Thymus (tissue), 14 donors: ENCODE data around the gene NFATC3. TPM values are rescaled to one million over a fixed set of nuclear protein-coding genes. Genes with fewer than 3 reads are reported as not detected.

Experiments used
- DNase-seq, 9 donors: peaks; one replicate each; pipeline ENCODE4 v3.0.0-alpha.2; 2013; ENCODE audit warnings: low spot score in 9 of 9, low read depth in 6 of 9, missing footprints in 1 of 9
- H3K27ac ChIP-seq, 2 donors: one replicate each; pipeline ENCODE4 v1.5.1; 2013; ENCODE audit warnings: control low read depth in 1 of 2, low read depth in 1 of 2, low read length in 1 of 2, mild to moderate bottlenecking in 1 of 2, moderate library complexity in 1 of 2
- H3K27me3 ChIP-seq, 2 donors: one replicate each; pipeline ENCODE4 v1.5.1; 2013; ENCODE audit warnings: low read length in 1 of 2; ENCODE audit not compliant: control insufficient read depth in 2 of 2, insufficient read depth in 1 of 2
- H3K36me3 ChIP-seq, 2 donors: one replicate each; pipeline ENCODE4 v1.5.1; 2013; ENCODE audit warnings: low read length in 1 of 2, mild to moderate bottlenecking in 1 of 2, moderate library complexity in 1 of 2; ENCODE audit not compliant: control insufficient read depth in 2 of 2, insufficient read depth in 2 of 2
- H3K4me1 ChIP-seq, 2 donors: one replicate each; pipeline ENCODE4 v1.5.1; 2013; ENCODE audit warnings: low read length in 2 of 2; ENCODE audit not compliant: control insufficient read depth in 2 of 2, insufficient read depth in 2 of 2
- H3K4me3 ChIP-seq, 2 donors: one replicate each; pipeline ENCODE4 v1.5.1; 2013; ENCODE audit warnings: low read length in 2 of 2, control low read depth in 1 of 2, mild to moderate bottlenecking in 1 of 2
- H3K9me3 ChIP-seq, 2 donors: one replicate each; pipeline ENCODE4 v1.5.1; 2013; ENCODE audit warnings: low read length in 1 of 2, mild to moderate bottlenecking in 1 of 2; ENCODE audit not compliant: control insufficient read depth in 2 of 2, insufficient read depth in 1 of 2
- WGBS: extraction: QIAGEN DNeasy Blood & Tissue Kit; methylation state at CpG from one replicate; pipeline ENCODE4 v1.1.7; 2013; 5-methylcytosine and 5-hydroxymethylcytosine counted together
- long read RNA-seq, 10 donors: transcript quantifications; one replicate each; lab custom pipeline, GENCODE V29; 2026
- polyA plus RNA-seq: library from polyadenylated mRNA; stranded (reverse); fragments of 200-250 nt; gene quantifications from one replicate; pipeline ENCODE4 v1.2.3, GENCODE V29; 2013
- total RNA-seq: library from RNA; stranded (reverse); fragments of 120-200 nt; gene quantifications from one replicate; pipeline ENCODE4 v1.2.4, GENCODE V29; 2013
- donor health status: healthy.

NFATC3 gene
- 149 TPM for total RNA-seq
- polyA plus RNA-seq, result 37.4 TPM
- long read RNA-seq, donor 1, full-length matches to known transcripts, result 5 of 5 reads
- long read RNA-seq, donor 1, partial matches to known transcripts, result 0 of 5 reads
- long read RNA-seq, donor 1, other reads (novel, unspliced or antisense), result 0 of 5 reads
- long read RNA-seq, donor 2, result 0 reads
- long read RNA-seq, donor 3, full-length matches to known transcripts, result 24 of 64 reads
- long read RNA-seq, donor 3, partial matches to known transcripts, result 40 of 64 reads
- long read RNA-seq, donor 3, other reads (novel, unspliced or antisense), result 0 of 64 reads
- long read RNA-seq, donor 4, full-length matches to known transcripts, result 6 of 12 reads
- long read RNA-seq, donor 4, partial matches to known transcripts, result 6 of 12 reads
- long read RNA-seq, donor 4, other reads (novel, unspliced or antisense), result 0 of 12 reads
- long read RNA-seq, donor 5, full-length matches to known transcripts, result 15 of 44 reads
- long read RNA-seq, donor 5, partial matches to known transcripts, result 29 of 44 reads
- long read RNA-seq, donor 5, other reads (novel, unspliced or antisense), result 0 of 44 reads
- long read RNA-seq, donor 6, full-length matches to known transcripts, result 16 of 45 reads
- long read RNA-seq, donor 6, partial matches to known transcripts, result 29 of 45 reads
- long read RNA-seq, donor 6, other reads (novel, unspliced or antisense), result 0 of 45 reads
- long read RNA-seq, donor 7, full-length matches to known transcripts, result 21 of 50 reads
- long read RNA-seq, donor 7, partial matches to known transcripts, result 29 of 50 reads
- long read RNA-seq, donor 7, other reads (novel, unspliced or antisense), result 0 of 50 reads
- long read RNA-seq, donor 8, full-length matches to known transcripts, result 5 of 26 reads
- long read RNA-seq, donor 8, partial matches to known transcripts, result 21 of 26 reads
- long read RNA-seq, donor 8, other reads (novel, unspliced or antisense), result 0 of 26 reads
- long read RNA-seq, donor 9, full-length matches to known transcripts, result 20 of 57 reads
- long read RNA-seq, donor 9, partial matches to known transcripts, result 37 of 57 reads
- long read RNA-seq, donor 9, other reads (novel, unspliced or antisense), result 0 of 57 reads
- long read RNA-seq, donor 10, full-length matches to known transcripts, result 11 of 46 reads
- long read RNA-seq, donor 10, partial matches to known transcripts, result 35 of 46 reads
- long read RNA-seq, donor 10, other reads (novel, unspliced or antisense), result 0 of 46 reads

GRCh38 chr16:68085259-68086071, at the start of gene NFATC3:
Gene NFATC3 (plus strand): TSS chr16:68085370. CDS start chr16:68085682, 312 bp downstream.
- no peaks in the 10 kb centered on the region for H3K9me3 ChIP-seq
- WGBS, result under 1% methylated on average over 104 of the region's 104 CpGs
- no peaks in the 10 kb centered on the region for H3K27me3 ChIP-seq
- H3K27ac ChIP-seq, result peak within 1 kb of the TSS; percentile 98
- H3K4me1 ChIP-seq, result peaks cover 29 to 46% of the 10 kb centered on the region in 2 donors
- H3K36me3 ChIP-seq, result no peaks in the 10 kb centered on the region
- peak within 1 kb of the TSS; percentile 64 to 92 for H3K4me3 ChIP-seq
- peak; percentile 84 to 99 (median 97) for DNase-seq

GRCh38 chr16:68037841-68038597, 47.2 kb upstream of the NFATC3 start:
- Histone ChIP-seq H3K36me3 (peaks cover 8 to 24% of the 10 kb centered on the region in 2 donors), H3K9me3 (no peaks in the 10 kb centered on the region), H3K4me3 (no peak overlapping the region), H3K27me3 (no peaks in the 10 kb centered on the region), H3K4me1 (peaks cover 0 to 3% of the 10 kb centered on the region in 2 donors), H3K27ac (no peak overlapping the region)
- 93% methylated on average over 9 of the region's 9 CpGs for WGBS
- DNase-seq, result no peak

GRCh38 chr16:68040506-68041288, 44.5 kb upstream of the NFATC3 start:
- H3K36me3 ChIP-seq, result peaks cover 8 to 24% of the 10 kb centered on the region in 2 donors
- no peak overlapping the region for H3K27ac ChIP-seq
- H3K27me3 ChIP-seq, result no peaks in the 10 kb centered on the region
- H3K9me3 ChIP-seq, result no peaks in the 10 kb centered on the region
- H3K4me1 ChIP-seq, result peaks cover 0 to 3% of the 10 kb centered on the region in 2 donors
- DNase-seq, result peak in 8 of 9 donors; percentile 70 to 90 (median 80)
- no peak overlapping the region for H3K4me3 ChIP-seq
- WGBS, result 74% methylated on average over 14 of the region's 14 CpGs

GRCh38 chr16:68041783-68042182, 43.4 kb upstream of the NFATC3 start:
- no peak overlapping the region for H3K27ac ChIP-seq
- H3K36me3 ChIP-seq, result peaks cover 8 to 24% of the 10 kb centered on the region in 2 donors
- WGBS, result 96% methylated on average over 2 of the region's 2 CpGs

GRCh38 chr16:68046106-68046505, 39.1 kb upstream of the NFATC3 start:
- 93% methylated on average over 7 of the region's 7 CpGs for WGBS
- Histone ChIP-seq H3K36me3 (peaks cover 6 to 14% of the 10 kb centered on the region in 2 donors), H3K9me3 (no peaks in the 10 kb centered on the region), H3K27ac (no peak overlapping the region), H3K27me3 (no peaks in the 10 kb centered on the region), H3K4me3 (no peak overlapping the region), H3K4me1 (peaks cover 0 to 3% of the 10 kb centered on the region in 2 donors)
- DNase-seq, result no peak

More at GRCh38 chr16:68041783-68042182, 43.4 kb upstream of the NFATC3 start:
- H3K4me3 ChIP-seq, result no peak overlapping the region
- DNase-seq, result no peak
- no peaks in the 10 kb centered on the region for H3K27me3 ChIP-seq
- no peaks in the 10 kb centered on the region for H3K9me3 ChIP-seq
- peaks cover 0 to 7% of the 10 kb centered on the region in 2 donors for H3K4me1 ChIP-seq

GRCh38 chr16:68047987-68048386, 37.2 kb upstream of the NFATC3 start:
- Histone ChIP-seq H3K4me1 (peaks cover 0 to 3% of the 10 kb centered on the region in 2 donors), H3K36me3 (peaks cover 12 to 16% of the 10 kb centered on the region in 2 donors), H3K4me3 (no peak overlapping the region), H3K27ac (no peak overlapping the region), H3K27me3 (no peaks in the 10 kb centered on the region), H3K9me3 (no peaks in the 10 kb centered on the region)
- DNase-seq, result no peak
- 97% methylated on average over 2 of the region's 2 CpGs for WGBS

- no peak overlapping the region for H3K27ac ChIP-seq
- H3K4me3 ChIP-seq, result no peak overlapping the region
- H3K36me3 ChIP-seq, result peaks cover 18 to 21% of the 10 kb centered on the region in 2 donors
- no peaks in the 10 kb centered on the region for H3K27me3 ChIP-seq
- H3K9me3 ChIP-seq, result no peaks in the 10 kb centered on the region
- DNase-seq, result no peak
- H3K4me1 ChIP-seq, result peaks cover 0 to 3% of the 10 kb centered on the region in 2 donors
- 98% methylated on average over 2 of the region's 2 CpGs for WGBS
Observed at GRCh38 chr16:68049449-68049848, 35.7 kb upstream of the NFATC3 start.
